Stimulated activated CD8-positive, alpha-beta memory T cell treated with anti-CD3 and anti-CD28 coated beads, Interleukin-15, amount 100 ng/mL, for 24 hours (primary cell): Measurements from ENCODE around the gene OR52L1.

Source experiments
- DNase-seq: peaks from one replicate; pipeline ENCODE4 v3.0.0-alpha.2; 2020; ENCODE audit warnings: low read depth

OR52L1 gene

GRCh38 chr11:5940748-5941147, 46.0 kb downstream of the OR52L1 start:
- no peak for DNase-seq

- no peak for DNase-seq
These were observed 48.2 kb downstream of the OR52L1 start for GRCh38 chr11:5938603-5938965.

GRCh38 chr11:5937868-5938602, 48.8 kb downstream of the OR52L1 start:
- no peak for DNase-seq
